Panc1 (cell line): Measurements from ENCODE around the gene THSD7B.
"Not testable (repeated sequence)": the region's sequence is repeated elsewhere in the genome, so short reads cannot be mapped to it uniquely, and the experiment has no call there.

Experiments used
- CTCF ChIP-seq: fragments of 450-650 bp; IDR thresholded peaks from 2 replicates; pipeline ENCODE4 v1.5.1; 2017; ENCODE audit warnings: mild to moderate bottlenecking
- SIN3A ChIP-seq: IDR thresholded peaks from 2 replicates; pipeline ENCODE4 v1.6.1; 2012; ENCODE audit warnings: low read depth, mild to moderate bottlenecking, low read length, moderate library complexity, borderline replicate concordance; ENCODE audit not compliant: insufficient read depth

DNA sequence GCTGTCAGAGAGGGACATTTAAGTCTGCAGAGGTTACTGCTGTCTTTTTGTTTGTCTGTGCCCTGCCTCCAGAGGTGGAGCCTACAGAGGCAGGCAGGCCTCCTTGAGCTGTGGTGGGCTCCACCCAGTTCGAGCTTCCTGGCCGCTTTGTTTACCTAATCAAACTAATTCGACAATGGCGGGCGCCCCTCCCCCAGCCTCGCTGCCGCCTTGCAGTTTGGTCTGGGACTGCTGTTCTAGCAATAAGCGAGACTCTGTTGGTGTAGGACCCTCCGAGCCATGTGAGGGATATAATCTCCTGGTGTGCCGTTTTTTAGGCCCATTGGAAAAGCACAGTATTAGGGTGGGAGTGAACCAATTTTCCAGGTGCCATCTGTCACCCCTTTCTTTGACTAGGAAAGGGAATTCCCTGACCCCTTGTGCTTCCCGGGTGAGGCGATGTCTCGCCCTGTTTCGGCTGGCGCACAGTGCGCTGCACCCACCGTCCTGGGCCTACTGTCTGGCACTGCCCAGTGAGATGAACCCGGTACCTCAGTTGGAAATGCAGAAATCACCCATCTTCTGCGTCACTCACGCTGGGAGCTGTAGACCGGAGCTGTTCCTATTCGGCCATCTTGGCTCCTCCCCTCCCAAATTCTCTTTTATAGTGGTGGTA is 310.9 kb downstream of the THSD7B start:
- TF ChIP-seq CTCF, SIN3A: not testable (repeated sequence)
